ENCODE measurements around the gene UGT3A2.

UGT3A2 gene

DNA sequence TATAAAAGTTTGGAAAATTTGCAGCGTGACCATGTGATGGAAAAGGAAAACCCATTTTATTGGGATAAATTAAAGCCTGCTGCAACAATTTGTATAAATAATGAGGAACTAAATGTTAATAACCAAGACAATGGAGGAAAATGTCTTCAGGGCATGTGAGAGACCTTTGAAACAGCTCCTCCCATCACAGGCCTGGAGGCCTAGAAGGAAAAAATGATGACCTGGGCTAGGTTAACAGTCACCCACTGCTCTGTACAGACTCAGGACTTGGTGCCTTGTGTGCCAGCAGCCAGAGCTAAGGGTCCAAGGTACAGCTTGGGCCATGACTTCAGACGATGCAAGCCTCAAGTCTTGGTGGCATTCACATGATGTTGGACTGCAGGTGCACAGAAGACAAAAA lies 53.5 kb downstream of the UGT3A2 start:
- TF ChIP-seq TEAD4 (IDR thresholded peaks at IDR 0.05) (no peak), FOXM1 (IDR thresholded peaks at IDR 0.05; ENCODE audit: borderline replicate concordance, low read depth) (no peak), CEBPB (IDR thresholded peaks at IDR 0.05) (no peak), EP300 (IDR thresholded peaks at IDR 0.05; ENCODE audit: borderline replicate concordance) (no peak), TAF1 (IDR thresholded peaks at IDR 0.05; ENCODE audit: low read depth) (no peak), RAD21 (IDR thresholded peaks at IDR 0.05; ENCODE audit: low read depth) (no peak), CREB1 (IDR thresholded peaks at IDR 0.05; ENCODE audit: low read depth) (no peak), NFIC (IDR thresholded peaks at IDR 0.05) (no peak), YY1 (IDR thresholded peaks at IDR 0.05; ENCODE audit: low read depth) (no peak), ZBTB7A (IDR thresholded peaks at IDR 0.05; ENCODE audit: low read depth) (no peak), TCF12 (IDR thresholded peaks at IDR 0.05; ENCODE audit: low read depth) (no peak), EGR1 (IDR thresholded peaks at IDR 0.05) (no peak)
- TF ChIP-seq, protein P1, sequence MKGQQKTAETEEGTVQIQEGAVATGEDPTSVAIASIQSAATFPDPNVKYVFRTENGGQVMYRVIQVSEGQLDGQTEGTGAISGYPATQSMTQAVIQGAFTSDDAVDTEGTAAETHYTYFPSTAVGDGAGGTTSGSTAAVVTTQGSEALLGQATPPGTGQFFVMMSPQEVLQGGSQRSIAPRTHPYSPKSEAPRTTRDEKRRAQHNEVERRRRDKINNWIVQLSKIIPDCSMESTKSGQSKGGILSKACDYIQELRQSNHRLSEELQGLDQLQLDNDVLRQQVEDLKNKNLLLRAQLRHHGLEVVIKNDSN (IDR thresholded peaks at IDR 0.05): no peak
- TF ChIP-seq, protein P2, sequence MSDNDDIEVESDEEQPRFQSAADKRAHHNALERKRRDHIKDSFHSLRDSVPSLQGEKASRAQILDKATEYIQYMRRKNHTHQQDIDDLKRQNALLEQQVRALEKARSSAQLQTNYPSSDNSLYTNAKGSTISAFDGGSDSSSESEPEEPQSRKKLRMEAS (IDR thresholded peaks at IDR 0.05): no peak
- TF ChIP-seq, protein P3, sequence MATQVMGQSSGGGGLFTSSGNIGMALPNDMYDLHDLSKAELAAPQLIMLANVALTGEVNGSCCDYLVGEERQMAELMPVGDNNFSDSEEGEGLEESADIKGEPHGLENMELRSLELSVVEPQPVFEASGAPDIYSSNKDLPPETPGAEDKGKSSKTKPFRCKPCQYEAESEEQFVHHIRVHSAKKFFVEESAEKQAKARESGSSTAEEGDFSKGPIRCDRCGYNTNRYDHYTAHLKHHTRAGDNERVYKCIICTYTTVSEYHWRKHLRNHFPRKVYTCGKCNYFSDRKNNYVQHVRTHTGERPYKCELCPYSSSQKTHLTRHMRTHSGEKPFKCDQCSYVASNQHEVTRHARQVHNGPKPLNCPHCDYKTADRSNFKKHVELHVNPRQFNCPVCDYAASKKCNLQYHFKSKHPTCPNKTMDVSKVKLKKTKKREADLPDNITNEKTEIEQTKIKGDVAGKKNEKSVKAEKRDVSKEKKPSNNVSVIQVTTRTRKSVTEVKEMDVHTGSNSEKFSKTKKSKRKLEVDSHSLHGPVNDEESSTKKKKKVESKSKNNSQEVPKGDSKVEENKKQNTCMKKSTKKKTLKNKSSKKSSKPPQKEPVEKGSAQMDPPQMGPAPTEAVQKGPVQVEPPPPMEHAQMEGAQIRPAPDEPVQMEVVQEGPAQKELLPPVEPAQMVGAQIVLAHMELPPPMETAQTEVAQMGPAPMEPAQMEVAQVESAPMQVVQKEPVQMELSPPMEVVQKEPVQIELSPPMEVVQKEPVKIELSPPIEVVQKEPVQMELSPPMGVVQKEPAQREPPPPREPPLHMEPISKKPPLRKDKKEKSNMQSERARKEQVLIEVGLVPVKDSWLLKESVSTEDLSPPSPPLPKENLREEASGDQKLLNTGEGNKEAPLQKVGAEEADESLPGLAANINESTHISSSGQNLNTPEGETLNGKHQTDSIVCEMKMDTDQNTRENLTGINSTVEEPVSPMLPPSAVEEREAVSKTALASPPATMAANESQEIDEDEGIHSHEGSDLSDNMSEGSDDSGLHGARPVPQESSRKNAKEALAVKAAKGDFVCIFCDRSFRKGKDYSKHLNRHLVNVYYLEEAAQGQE (IDR thresholded peaks at IDR 0.05; ENCODE audit: low read depth): no peak

DNA sequence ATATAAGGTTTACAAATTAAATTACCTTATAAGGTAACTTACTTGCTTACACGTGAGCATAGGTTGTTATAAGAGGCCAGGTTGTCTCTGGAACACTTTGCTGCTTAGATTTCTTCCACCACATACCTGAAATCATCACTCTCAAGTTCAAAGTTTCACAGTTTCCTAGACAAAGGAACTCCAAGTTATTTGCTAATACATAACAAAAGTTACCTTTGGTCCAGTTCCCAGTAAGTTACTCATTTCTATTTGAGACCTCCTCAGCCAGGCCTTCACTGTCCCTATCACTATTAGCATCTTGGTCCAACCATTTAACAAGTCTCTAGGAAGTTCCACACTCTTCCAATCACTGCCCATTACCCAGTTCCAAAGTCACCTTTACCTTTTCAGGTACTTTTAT lies 57.0 kb downstream of the UGT3A2 start:
- TF ChIP-seq ZBTB7A (IDR thresholded peaks at IDR 0.05; ENCODE audit: low read depth): no peak

DNA sequence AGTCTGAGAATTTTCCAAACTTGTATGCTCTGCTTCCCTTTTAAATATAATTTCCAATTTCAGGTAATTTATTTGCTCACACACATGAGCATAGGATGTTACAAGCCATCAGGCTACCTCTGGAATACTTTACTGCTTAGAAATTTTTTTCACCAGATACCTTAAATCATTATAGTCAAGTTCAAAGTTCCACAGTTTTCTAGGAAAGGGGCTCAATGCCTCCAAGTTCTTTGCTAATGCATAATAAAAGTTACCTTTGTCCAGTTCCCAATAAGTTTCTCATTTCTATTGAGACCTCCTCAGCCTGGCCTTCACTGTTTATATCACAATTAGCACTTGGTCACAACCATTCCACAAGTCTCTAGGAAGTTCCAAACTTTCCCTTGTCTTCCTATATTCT lies 59.3 kb downstream of the UGT3A2 start:
- TF ChIP-seq RAD21 (IDR thresholded peaks at IDR 0.05; ENCODE audit: low read depth): no peak
- TF ChIP-seq YY1 (IDR thresholded peaks at IDR 0.05; ENCODE audit: low read depth): no peak
- TF ChIP-seq, protein P1 (IDR thresholded peaks at IDR 0.05): no peak
- no peak for TF ChIP-seq TCF12 (IDR thresholded peaks at IDR 0.05; ENCODE audit: low read depth)
- TF ChIP-seq ZBTB7A (IDR thresholded peaks at IDR 0.05; ENCODE audit: low read depth): no peak
- TF ChIP-seq NFIC (IDR thresholded peaks at IDR 0.05): no peak
- no peak for TF ChIP-seq EP300 (IDR thresholded peaks at IDR 0.05; ENCODE audit: borderline replicate concordance)

DNA sequence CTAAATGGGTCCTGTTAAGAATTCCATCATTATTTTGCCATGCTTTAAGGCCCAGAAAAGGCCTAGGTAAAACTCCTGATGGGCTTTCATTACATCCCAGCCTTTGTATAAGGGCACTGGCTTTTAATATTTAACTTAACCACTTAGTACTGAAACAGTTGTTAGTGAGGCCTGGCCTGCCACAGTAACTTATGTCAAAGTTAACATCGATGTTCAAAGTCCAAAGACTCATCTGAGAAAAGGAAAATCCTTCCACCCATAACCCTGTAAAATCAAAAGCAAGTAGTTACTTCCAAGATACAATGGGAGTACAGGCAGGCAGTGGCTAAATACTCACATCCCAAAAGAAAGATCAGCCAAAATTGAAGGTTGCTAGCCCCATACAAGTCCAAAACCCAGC lies 60.5 kb downstream of the UGT3A2 start:
- no peak for TF ChIP-seq EGR1 (IDR thresholded peaks at IDR 0.05)

DNA sequence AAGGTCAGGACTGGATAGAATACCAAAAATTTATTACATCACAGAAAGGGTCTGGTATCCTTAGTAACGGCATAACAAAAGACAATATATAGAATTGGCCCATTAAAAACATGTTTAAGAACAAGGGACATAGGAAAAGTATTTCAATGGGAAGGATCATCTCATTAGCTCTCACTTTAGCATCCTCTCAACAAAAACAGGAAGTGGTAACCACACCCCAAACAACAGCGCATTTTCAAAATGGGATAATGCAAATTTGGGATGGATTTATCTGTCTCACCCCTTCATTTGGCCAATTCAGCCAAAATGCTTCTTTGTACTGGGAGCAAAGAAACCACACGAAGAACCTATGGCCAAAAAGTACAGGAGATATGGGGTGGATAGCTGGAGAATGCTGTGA lies 65.7 kb downstream of the UGT3A2 start:
- TF ChIP-seq TAF1 (IDR thresholded peaks at IDR 0.05; ENCODE audit: low read depth) (no peak), NFIC (IDR thresholded peaks at IDR 0.05) (no peak), RAD21 (IDR thresholded peaks at IDR 0.05; ENCODE audit: low read depth) (no peak), EP300 (IDR thresholded peaks at IDR 0.05; ENCODE audit: borderline replicate concordance) (no peak), FOXM1 (IDR thresholded peaks at IDR 0.05; ENCODE audit: borderline replicate concordance, low read depth) (no peak), TEAD4 (IDR thresholded peaks at IDR 0.05) (no peak), CEBPB (IDR thresholded peaks at IDR 0.05) (no peak), CREB1 (IDR thresholded peaks at IDR 0.05; ENCODE audit: low read depth) (no peak), YY1 (IDR thresholded peaks at IDR 0.05; ENCODE audit: low read depth) (no peak), ZBTB7A (IDR thresholded peaks at IDR 0.05; ENCODE audit: low read depth) (no peak), EGR1 (IDR thresholded peaks at IDR 0.05) (no peak), TCF12 (IDR thresholded peaks at IDR 0.05; ENCODE audit: low read depth) (no peak)
- TF ChIP-seq, protein P1 (IDR thresholded peaks at IDR 0.05): no peak
- TF ChIP-seq, protein P3 (IDR thresholded peaks at IDR 0.05; ENCODE audit: low read depth): no peak
- TF ChIP-seq, protein P2 (IDR thresholded peaks at IDR 0.05): no peak

DNA sequence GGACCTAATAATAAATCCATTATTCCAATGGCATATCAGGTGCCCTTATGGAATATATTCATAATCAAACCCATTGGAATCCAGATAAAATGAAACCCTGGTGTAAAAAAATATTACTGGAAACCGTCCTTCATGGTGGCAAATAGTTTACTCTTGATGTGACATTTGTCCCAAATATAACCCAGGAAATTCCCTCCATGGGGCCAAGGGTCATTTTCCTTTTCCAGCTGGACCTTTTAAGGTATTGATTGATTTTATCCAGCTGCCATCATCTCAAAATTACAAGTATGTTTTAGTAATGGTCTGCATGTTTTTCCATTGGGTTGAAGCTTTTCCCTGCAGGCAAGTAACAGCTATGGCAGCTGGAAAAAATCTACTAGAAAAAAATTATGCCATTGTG lies 67.1 kb downstream of the UGT3A2 start:
- no peak for TF ChIP-seq RAD21 (IDR thresholded peaks at IDR 0.05; ENCODE audit: low read depth)
- TF ChIP-seq FOXM1 (IDR thresholded peaks at IDR 0.05; ENCODE audit: borderline replicate concordance, low read depth): no peak
- no peak for TF ChIP-seq TCF12 (IDR thresholded peaks at IDR 0.05; ENCODE audit: low read depth)
- no peak for TF ChIP-seq EGR1 (IDR thresholded peaks at IDR 0.05)
- TF ChIP-seq, protein P2 (IDR thresholded peaks at IDR 0.05): no peak
- TF ChIP-seq EP300 (IDR thresholded peaks at IDR 0.05; ENCODE audit: borderline replicate concordance): no peak
- no peak for TF ChIP-seq YY1 (IDR thresholded peaks at IDR 0.05; ENCODE audit: low read depth)
- TF ChIP-seq, protein P1 (IDR thresholded peaks at IDR 0.05): no peak
- TF ChIP-seq, protein P3 (IDR thresholded peaks at IDR 0.05; ENCODE audit: low read depth): no peak
- no peak for TF ChIP-seq TEAD4 (IDR thresholded peaks at IDR 0.05)
- TF ChIP-seq TAF1 (IDR thresholded peaks at IDR 0.05; ENCODE audit: low read depth): no peak
- no peak for TF ChIP-seq ZBTB7A (IDR thresholded peaks at IDR 0.05; ENCODE audit: low read depth)
- TF ChIP-seq NFIC (IDR thresholded peaks at IDR 0.05): no peak
- no peak for TF ChIP-seq CEBPB (IDR thresholded peaks at IDR 0.05)
- no peak for TF ChIP-seq CREB1 (IDR thresholded peaks at IDR 0.05; ENCODE audit: low read depth)

All from Ishikawa (cell line).